ENCODE measurements around the gene AGAP1. TPM values are rescaled to one million over a fixed set of nuclear protein-coding genes. Genes with fewer than 3 reads are reported as not detected.

Gene AGAP1
- total and polyA plus RNA-seq, 4 donors: 2.0 to 8.5 (median 5.4) TPM

GRCh38 chr2:235505181-235505741 is 11.4 kb downstream of the AGAP1 start:
- H3K27ac ChIP-seq (ENCODE audit: low read depth in 1 of 2, low read length in 2 of 2): peak overlapping the region; percentile 71 to 83
- peak; percentile 51 for DNase-seq (ENCODE audit: low spot score)
- TF ChIP-seq NR2F2 (IDR thresholded peaks at IDR 0.05) (no peak), ZBTB33 (IDR thresholded peaks at IDR 0.05) (peak; percentile 72), HNF4A (conservative IDR thresholded peaks at IDR 0.05) (peak; percentile 59 to 73), FOXA2 (IDR thresholded peaks at IDR 0.05) (peak; percentile 42), EGR1 (IDR thresholded peaks at IDR 0.05; ENCODE audit: low read depth in 2 of 2) (peak in 1 of 2 donors; percentile 59), ATF3 (IDR thresholded peaks at IDR 0.05) (no peak), RXRA (IDR thresholded peaks at IDR 0.05) (peak; percentile 78 to 88), GABPA (IDR thresholded peaks at IDR 0.05 in 1 of 2, conservative IDR thresholded peaks at IDR 0.05 in 1 of 2) (peak in 1 of 2 donors; percentile 44), HNF4G (IDR thresholded peaks at IDR 0.05) (no peak), CTCF (IDR thresholded peaks at IDR 0.05; ENCODE audit: low read depth, low read length, missing input control) (no peak), MAX (IDR thresholded peaks at IDR 0.05) (peak; percentile 67), RAD21 (IDR thresholded peaks at IDR 0.05) (peak; percentile 44 to 57), SP1 (IDR thresholded peaks at IDR 0.05) (peak; percentile 72), TAF1 (conservative IDR thresholded peaks at IDR 0.05) (no peak), REST (IDR thresholded peaks at IDR 0.05) (peak; percentile 35), FOXA1 (IDR thresholded peaks at IDR 0.05) (peak; percentile 67), JUND (IDR thresholded peaks at IDR 0.05) (peak in 1 of 2 donors; percentile 56), YY1 (IDR thresholded peaks at IDR 0.05) (peak; percentile 68)
- no peaks in the 10 kb centered on the region for H3K36me3 ChIP-seq (ENCODE audit: control insufficient read depth in 4 of 4, insufficient read depth in 3 of 4, low read depth in 1 of 4, low read length in 3 of 4)
- peaks cover 7 to 21% (median 17%) of the 10 kb centered on the region in 4 donors for H3K4me1 ChIP-seq (ENCODE audit: control insufficient read depth in 4 of 4, insufficient read depth in 4 of 4, low read length in 3 of 4)
- no peaks in the 10 kb centered on the region for H3K27me3 ChIP-seq (ENCODE audit: control insufficient read depth in 4 of 4, insufficient read depth in 4 of 4, low read length in 3 of 4)
- H3K9me3 ChIP-seq (ENCODE audit: control insufficient read depth in 4 of 4, low read length in 3 of 4): no peaks in the 10 kb centered on the region
- WGBS: 22% methylated on average over 7 of the region's 7 CpGs
- no peak overlapping the region for H3K4me3 ChIP-seq (ENCODE audit: low read depth in 1 of 3, low read length in 3 of 3)
- peak overlapping the region in 1 of 2 donors; percentile 72 for H3K9ac ChIP-seq (ENCODE audit: low read depth in 1 of 2, low read length in 2 of 2)

Data from liver (tissue), 9 donors.